AML-193 (cell line): ENCODE measurements around the gene TUBGCP6.

ENCODE experiments used
- DNase-seq, 2 experiments: peaks; one replicate each; lab custom pipeline; 2025; lab: John Stamatoyannopoulos, UW

TUBGCP6 gene

DNA sequence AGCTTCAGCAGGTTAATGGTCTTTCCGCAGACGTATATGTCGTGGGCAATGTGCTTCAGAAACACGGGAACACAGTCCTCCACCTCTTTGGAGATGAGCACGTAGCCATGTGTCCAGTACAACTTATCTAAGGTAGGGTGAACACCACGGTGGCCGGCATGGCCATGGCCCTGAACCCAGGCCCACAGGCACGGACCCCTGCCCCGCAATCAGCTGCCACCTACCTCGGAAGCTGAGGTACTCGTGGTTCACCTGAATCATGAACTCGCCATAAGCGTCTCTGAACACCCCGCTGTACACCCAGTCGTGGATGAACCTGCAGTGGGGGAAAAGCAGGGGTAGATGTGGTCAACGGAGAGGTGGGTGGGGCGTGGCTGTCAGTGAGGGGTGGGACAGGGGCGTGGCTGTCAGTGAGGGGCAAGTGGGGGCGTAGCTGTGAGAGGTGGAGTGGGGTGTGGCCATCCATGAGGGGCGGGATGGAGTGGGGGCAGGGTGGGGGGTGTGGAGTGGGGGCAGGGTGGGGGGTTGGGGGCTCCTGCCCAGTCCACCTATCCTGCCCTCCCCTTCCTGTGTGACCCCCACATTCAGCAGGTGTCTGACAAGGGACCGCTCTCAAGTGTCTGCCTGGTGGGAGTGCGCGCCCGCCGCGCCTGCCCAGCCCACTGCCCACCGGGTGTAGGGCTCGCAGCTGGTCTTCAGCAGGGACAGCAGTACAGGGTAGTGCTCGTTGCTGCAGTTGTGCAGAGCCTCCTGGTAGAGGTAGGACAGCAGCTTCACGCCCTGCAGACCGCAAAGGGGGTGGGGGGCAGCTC, 18.6 kb downstream of the TUBGCP6 start:
- no peak for DNase-seq

DNA sequence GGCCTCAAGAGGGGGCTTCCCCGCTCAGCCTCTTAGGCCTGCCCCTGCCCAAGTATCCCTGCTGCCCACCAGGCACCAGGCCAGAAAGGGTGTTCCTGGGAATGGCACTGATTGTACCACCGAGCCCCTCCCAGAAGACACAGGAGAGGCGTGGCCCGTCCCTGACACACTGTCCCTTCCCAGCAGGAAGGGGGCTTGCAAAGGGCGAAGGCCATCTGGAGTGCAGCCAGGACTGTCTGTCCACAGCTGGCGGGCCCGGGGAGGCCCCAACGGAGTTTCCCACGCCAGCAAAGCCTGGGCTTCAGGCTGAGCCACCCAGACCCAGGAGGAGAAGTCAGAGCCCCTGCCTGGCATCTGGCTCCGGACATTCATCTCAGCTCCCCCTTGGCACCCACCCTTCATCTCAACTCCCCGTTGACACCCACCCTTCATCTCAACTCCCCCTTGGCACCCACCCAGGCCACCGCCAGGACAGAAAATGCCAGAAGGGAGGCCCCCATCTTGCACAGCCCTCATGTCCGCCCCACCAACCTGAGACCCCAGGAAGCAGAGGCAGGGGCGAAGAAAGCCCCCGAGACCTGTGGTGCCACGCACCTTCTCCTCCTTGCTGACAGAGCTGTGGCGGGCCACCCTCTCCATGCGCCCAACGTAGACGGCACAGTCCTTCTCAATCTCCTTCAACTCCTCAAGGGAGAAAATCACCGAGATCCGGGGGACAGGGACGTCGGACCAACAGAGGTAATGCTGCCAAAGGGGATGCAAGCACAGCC, 19.4 kb downstream of the TUBGCP6 start:
- DNase-seq, result no peak

- DNase-seq, result no peak
These were observed 20.8 kb downstream of the TUBGCP6 start for GRCh38 chr22:50224071-50224470.

DNA sequence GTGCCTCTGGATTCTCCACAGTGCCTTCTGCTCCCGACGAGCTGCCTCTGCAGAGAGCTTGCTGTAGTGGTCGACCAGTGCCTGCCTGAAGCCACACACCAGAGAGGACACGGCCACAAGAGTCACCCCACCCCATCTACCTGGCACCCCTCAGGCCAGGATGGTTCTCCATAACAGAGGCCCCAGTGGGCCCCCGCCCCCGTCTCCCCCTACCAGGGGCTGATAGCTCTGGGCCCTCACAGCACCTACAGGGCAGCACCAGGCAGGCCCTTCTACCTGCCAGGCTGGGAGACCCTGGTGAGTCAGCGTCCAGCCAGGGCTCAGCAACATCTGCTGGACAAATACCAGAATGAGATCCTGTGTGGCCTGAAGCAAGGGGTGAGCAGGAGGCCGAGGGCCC, 22.3 kb downstream of the TUBGCP6 start:
- DNase-seq, result no peak

DNA sequence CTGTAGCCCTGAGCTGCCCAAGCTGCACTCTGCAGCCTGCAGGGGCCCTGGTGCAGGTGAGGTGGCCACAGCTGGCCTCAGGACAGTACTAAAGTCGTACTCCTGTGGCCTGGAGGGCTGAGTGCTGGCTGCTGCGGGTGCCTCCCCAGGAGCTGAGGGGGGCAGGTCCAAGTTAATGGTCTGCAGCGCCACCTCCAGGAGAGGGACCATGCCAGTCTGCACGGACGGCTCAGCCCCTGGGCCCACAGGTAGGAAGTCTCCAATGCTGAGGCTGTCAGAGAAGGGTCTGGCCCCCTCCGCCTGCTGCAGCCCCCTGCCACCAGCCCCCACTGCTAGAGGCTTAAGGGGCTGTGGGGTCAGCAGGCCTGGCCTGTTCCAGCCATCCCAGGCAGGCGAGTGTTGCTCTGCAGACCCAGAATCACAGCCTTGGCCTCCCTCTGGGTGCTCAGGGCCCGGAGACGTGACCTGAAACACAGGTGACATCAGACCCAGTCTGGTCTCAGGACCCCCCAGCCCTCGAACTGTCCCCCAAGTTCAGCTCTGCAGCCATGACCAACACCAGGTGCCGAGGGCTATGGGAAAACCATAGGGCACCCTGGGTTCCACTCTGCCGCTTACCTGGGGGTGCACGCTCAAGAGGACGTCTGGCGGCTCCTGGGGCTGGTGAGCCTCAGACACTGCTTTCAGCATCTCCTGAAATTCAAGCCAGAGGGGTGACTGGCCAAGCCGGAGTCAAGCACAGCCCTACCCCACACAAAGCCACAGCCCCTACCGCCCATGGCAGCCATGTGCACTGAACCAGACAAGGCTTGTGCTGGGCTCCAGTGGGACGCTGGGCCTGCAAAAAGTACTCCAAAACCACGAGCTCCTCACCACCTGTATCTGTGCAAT, 23.2 kb downstream of the TUBGCP6 start:
- DNase-seq, result no peak

DNA sequence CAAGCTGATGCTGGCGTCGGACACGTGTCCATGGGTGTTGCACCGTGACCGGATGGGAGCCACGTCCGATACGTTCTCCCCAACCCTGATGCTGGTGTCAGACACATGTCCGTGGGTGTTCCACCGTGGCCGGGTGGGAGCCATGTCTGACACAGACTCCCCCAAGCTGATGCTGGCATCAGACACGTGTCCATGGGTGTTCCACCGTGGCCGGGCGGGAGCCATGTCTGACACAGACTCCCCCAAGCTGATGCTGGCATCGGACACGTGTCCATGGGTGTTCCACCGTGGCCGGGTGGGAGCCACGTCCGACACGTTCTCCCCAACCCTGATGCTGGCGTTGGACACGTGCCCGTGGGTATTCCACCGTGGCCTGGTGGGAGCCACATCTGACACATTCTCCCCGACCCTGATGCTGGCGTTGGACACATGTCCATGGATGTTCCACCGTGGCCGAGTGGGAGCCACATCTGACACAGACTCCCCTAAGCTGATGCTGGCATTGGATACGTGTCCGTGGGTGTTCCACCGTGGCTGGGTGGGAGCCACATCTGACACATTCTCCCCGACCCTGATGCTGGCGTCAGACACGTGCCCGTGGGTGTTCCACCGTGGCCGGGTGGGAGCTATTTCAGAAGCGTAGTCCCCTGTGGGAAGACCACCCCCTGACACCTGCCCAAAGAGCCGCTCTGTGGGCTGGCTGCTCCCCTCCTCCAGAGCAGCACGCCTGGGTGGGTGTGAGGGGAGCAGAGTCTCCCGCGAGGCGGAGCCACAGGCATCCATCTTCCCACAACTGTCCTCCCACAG, 24.0 kb downstream of the TUBGCP6 start:
- DNase-seq, result no peak

DNA sequence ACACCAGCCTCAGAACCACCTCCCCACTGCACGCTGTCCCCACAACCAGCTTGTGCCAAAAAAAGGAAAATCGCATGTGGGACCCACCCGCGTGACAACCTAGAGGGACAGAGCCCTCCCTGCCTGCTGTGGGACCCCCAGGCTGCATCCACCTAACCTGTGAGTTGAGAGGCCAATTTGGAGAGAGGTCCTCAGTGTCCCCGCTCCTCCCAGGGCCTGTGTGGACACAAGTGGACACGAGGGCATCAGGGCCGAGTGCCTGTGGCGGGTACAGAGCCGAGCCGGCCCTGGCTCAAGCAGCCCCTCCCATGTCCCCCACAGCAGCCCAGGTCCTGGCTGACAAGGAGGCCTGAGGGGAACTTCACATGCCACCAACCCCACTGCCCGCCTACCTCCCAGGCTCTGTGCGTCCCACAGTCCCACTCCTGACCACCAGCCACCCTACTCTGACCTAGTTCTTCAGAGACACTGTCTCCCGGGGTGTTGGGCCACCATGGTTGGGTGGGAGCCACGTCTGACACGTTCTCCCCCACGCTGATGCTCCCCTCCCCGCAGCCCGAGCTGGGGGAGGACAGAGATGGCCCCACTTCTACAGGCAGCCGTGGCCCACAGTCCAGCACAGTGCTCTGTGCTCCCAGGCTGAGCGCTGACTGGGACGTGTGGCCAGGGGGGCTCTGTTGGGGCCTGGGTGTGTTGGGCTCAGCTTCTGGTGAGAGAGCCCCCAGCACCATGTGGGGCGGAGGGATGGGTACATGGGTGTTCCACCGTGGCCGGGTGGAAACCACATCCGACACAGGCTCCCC, 24.8 kb downstream of the TUBGCP6 start:
- no peak for DNase-seq

DNA sequence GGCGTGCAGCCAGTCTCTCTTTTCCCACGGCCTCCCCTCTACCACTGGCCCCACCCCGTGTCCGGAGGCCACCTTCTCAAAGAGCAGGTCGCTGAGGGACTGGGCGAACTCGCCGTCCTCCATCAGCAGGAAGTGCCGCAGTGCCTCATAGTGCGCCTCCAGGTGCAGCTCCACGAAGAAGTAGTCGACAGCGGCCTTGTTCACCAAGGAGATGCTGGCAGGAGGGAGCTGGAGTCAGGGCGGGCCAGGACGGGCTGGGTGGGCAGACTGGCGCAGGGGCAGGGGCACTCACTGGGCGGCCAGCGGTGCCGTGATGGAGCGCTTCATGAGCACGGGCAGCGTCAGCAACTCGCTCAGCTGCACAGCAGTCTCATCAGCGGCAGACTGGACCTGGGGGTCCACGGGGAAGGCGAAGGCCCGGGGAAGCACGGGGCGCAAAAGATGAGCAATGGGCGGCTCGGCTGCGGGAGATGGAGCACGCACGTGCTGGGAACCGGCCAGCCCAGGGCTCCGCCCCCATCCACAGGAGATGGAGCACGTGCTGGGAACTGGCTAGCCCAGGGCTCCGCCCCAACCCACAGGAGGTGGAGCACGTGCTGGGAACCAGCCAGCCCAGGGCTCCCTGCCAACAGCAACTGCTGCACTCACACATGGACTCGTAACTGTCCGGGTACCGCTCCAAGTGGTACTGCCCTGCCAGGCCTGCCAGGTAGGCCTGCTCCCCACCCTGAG, 25.7 kb downstream of the TUBGCP6 start:
- no peak for DNase-seq

DNA sequence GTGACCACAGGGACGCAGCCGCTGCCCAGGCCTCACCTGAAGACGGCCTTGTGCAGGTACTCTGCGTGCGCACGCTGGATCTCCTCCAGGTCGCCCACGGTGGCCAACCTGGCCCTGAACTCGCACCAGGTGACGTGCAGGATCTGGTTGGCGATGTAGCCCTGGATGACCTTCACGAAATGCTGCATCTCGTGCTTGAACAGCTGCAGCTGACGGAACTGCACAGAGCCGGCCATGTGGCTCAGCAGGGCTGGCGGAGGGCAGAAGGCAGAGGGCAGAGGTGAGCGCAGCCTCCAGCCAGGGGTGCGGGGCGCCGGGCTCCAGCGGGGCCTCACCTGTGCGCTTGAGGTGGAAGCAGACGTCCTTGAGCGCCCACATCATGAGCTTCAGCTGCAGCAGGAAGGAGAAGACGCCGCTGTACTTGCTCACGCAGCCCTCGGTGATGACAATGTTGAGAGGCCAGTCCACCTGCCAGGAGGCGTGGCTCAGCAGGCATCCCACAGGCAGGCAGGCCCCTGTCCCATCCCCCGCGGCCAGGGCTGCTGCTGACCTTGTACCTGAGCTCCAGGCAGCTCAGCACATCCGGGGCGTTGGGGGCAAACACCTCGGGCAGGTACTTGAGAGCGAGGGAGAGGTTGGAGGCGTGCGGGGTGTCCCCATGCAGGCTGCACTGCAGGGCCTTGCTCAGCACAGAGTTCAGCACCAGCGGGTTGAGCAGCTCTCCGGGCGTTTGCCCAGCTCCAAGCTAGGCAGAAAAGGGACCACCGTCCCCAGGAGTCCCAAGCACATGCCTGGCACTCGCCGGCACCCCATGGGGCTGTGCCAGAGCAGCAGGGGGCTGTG, 26.4 kb downstream of the TUBGCP6 start:
- DNase-seq, result no peak

GRCh38 chr22:50217543-50218152, 27.2 kb downstream of the TUBGCP6 start:
- no peak for DNase-seq

- no peak for DNase-seq
These were observed 27.9 kb downstream of the TUBGCP6 start for GRCh38 chr22:50216684-50217520.

GRCh38 chr22:50216055-50216683, 28.7 kb downstream of the TUBGCP6 start:
- no peak for DNase-seq

DNA sequence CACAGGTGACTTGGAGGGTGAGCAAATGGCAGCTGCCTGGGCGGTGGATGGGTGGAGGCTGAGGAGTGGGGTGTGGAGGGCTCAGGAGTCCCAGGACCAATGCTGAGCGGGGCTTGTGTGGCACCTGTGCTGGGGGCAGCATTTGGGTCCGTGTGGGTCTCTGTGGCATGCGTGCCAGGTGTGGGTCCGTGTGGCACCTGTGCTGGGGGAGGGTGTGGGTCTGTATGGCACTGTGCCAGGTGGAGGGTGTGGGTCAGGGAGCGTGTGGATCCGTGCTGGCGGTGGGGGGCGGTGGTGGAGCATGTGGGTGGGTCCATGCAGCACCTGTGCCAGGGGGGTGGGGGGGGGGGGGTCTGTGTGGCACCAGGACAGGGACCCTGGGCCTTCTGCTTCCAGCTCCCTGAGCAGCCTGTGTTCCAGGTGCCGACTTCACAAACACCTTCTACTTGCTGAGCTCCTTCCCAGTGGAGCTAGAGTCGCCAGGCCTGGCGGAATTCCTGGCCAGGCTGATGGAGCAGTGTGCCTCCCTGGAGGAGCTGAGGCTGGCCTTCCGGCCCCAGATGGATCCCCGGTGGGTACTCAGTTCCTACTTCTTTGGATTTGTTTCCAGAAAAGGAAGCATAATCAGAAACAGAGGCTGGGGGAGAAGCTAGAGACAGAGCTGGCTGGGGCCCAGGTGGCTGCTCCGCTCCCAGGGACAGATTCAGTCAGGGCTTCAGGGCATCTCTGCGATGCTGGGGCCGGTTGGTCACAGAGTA, 29.3 kb downstream of the TUBGCP6 start:
- no peak for DNase-seq

DNA sequence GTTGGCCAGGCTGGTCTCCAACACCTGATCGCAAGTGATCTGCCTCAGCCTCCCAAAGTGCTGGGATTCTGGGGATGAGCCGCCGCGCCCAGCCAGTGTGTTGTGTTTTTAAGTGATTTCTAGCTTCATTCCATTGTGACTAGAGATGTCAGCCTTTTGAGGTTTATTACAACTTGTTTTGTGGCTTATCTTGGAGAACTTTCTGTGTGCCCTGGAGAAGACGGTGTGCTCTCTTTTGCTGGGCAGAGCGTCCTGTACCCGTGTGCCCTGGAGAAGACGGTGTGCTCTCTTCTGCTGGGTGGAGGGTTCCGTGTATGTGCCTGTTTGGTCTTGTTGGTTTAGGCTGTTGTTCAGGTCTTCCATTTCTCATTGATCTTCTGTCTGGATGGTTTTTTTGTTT, 31.6 kb downstream of the TUBGCP6 start:
- DNase-seq, result no peak

DNA sequence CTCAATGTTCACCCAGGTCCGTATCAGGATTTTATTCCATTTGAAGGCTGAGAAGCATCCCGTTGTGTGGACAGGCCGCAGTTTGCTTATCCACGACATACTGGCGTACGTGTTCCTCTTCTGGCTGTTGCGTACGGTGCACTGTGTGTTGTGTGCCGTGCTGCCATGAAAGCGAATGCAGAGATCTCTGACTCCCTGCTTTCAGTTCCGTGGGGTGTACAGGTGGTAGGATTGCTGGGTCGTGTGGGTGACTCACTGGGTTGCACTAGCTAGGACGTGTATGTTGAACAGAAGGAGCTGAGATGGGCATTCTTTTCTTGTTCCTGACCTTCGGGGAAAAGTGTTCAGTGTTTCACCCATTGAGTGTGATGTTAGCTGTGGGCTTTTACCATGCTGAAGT, 33.7 kb downstream of the TUBGCP6 start:
- DNase-seq, result no peak

- DNase-seq, result no peak
These were observed 34.3 kb downstream of the TUBGCP6 start for GRCh38 chr22:50210378-50211139.
